ENCODE data around the gene ASCC1.

Gene ASCC1

DNA sequence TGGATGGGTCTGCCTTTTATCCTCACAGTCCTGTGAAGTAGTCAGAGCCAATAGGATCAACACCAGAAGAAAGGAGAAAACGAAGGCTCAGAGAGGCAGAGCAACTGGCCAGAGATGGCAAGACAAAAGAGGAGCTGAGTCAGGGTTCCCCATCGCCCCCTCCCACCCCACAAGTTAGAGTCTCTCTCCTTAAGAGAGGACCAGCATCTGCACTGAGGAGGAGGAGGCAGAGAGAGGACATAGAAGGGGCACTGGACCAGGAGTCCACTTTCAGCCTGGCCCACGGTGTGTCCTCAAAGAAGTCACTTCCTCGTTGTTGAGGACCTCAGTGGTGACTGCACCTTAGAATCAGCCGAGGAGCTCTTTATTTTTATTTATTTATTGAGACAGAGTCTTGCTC is 139.3 kb downstream of the ASCC1 start:
- TF ChIP-seq, protein P1, sequence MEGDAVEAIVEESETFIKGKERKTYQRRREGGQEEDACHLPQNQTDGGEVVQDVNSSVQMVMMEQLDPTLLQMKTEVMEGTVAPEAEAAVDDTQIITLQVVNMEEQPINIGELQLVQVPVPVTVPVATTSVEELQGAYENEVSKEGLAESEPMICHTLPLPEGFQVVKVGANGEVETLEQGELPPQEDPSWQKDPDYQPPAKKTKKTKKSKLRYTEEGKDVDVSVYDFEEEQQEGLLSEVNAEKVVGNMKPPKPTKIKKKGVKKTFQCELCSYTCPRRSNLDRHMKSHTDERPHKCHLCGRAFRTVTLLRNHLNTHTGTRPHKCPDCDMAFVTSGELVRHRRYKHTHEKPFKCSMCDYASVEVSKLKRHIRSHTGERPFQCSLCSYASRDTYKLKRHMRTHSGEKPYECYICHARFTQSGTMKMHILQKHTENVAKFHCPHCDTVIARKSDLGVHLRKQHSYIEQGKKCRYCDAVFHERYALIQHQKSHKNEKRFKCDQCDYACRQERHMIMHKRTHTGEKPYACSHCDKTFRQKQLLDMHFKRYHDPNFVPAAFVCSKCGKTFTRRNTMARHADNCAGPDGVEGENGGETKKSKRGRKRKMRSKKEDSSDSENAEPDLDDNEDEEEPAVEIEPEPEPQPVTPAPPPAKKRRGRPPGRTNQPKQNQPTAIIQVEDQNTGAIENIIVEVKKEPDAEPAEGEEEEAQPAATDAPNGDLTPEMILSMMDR (IDR thresholded peaks at IDR 0.05; ENCODE audit: low read length, missing control alignments) = no peak
- H3K4me3 ChIP-seq (replicated peaks; ENCODE audit: low read depth, low read length) = no peak overlapping the region
- DNase-seq (ENCODE audit: low read depth) = no peak

DNA sequence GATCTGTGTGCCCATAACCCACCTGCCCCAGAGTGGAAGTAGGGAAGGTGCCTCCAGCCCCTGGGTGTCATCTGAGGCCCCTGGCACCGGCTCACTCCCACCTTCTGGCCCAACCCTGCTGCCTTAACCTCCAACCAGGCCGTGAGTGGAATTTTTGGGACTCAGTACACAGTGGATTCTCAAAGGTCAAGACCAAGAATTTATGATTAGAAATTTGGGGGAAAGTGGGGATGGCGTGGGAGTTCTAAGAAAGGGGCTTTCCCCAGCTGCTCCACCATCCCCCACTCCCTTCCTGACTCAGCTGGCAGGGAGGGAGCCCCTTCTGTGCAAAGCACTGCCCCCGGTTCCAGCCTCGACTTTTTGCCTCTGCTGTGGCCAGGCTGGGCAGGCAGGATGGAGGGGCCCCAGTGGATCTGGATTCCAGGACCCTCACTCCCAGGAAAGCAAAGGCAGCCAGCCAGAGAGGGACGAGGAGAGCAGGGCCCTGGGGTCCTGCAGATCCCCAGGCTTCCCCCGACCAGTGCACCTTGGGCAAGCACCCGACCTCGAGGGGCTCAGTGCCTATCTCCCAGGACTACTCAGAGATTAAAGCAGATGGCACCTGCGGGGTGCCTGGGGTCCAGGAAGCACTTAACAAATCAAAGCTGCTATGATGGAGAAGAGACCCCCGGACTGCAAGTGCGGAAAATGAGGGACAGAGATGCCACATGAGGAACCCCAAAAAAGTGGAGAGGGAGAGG is 140.5 kb downstream of the ASCC1 start:
- no peak for DNase-seq (ENCODE audit: low read depth)
- no peak overlapping the region for H3K4me3 ChIP-seq (replicated peaks; ENCODE audit: low read depth, low read length)
- TF ChIP-seq, protein P1 (IDR thresholded peaks at IDR 0.05; ENCODE audit: low read length, missing control alignments) = no peak

DNA sequence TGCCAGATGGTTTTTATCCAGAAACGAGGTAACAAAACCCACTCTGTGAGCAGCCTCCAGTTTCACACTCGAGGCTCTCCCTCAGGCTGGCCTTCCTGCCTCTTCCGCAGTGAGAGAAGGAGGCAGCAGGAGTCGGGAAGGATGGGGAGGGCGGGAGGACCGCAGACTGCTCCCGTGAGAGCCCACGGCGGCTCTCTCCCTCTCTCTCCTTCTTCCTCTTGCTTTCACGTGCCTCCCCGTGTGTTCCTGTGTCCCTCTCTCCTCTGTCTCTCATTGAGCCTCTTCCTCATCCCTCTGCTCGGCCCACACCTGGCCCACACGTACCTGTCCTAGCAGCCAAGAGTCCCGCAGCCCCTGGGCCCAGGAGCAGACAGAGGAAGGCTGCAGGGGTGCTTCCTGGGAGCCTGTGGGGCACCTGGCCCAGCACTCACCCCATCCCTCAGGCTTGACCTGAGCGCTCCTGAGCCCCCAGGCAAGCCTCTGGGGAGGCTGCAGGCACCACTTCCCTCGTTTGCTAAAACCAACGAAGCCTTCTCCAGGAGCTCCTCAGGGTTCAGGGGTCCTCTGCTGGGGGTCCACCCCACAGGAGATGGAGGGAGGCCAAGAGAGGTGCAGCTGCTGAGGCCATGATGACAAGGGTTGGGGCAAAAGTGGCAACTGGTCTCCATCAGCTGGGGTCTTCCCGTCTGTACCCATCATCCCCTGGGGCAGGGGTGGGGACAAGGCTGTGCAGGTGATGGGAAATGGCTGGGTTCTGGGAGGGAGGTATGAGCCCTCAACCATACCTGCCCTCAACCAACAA is 141.3 kb downstream of the ASCC1 start:
- no peak overlapping the region for H3K4me3 ChIP-seq (replicated peaks; ENCODE audit: low read depth, low read length)
- TF ChIP-seq, protein P1 (IDR thresholded peaks at IDR 0.05; ENCODE audit: low read length, missing control alignments) = no peak
- DNase-seq (ENCODE audit: low read depth) = no peak

DNA sequence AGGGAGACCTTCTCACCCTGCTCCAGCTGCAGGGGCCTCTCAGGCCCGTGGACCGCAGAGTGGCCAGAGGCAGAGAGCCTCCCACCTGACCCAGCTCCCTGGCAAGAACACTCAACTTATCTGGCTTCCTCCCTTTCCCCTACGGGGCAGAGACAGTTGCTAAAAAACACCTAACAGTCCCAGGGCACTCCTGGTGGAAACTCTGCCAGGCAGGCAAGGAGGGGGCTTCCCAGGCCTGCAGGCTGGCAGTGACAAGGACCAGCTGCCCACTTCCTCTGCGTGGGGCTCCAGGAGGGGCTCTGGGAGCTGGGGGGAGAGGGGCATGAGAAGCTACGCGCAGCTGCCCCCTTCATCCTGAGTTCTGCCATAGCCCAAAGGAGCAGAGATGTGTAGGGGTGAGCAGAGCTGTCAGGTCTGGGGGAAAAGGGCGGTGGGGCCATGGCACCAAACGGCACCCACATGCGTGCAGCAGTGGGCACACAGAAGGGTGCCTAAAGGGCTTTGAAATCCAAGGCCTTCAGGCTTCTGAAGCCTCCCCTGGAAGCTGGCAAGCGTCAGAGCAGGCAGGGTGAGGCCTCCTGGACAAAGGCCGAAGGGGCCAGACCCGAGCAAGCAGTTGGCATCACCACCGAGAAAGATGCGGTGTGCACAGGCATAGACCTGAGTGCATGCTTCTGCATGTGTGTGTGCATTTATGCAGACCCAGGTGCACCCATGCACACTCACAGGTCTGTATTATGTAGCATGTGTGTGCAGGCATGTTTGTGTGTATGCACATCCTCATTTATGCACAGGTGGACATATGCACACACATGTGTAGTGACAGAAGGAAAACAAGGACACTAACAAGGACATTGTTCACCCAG is 142.1 kb downstream of the ASCC1 start:
- TF ChIP-seq, protein P1 (IDR thresholded peaks at IDR 0.05; ENCODE audit: low read length, missing control alignments) = no peak
- H3K4me3 ChIP-seq (replicated peaks; ENCODE audit: low read depth, low read length) = no peak overlapping the region
- DNase-seq (ENCODE audit: low read depth) = no peak

DNA sequence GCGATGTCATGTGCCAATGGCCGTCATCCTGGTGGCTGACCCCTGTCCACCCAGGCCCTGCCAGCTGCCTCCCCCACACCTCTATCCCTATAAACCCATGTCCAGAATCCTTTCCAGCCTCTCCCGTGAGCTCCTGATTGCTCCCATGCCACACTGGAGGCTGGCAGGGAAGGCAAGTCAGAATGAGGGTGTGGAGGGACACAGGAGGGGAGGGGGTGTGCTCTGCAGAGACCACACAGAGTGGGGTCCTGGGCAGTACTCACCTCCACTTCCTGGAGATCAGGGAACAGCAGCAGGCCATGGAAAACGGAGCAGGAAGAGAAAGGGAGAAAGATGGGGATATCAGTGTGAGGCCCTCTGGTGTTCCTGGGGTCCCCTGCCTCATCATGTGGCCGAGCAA is 143.4 kb downstream of the ASCC1 start:
- DNase-seq (ENCODE audit: low read depth) = no peak

DNA sequence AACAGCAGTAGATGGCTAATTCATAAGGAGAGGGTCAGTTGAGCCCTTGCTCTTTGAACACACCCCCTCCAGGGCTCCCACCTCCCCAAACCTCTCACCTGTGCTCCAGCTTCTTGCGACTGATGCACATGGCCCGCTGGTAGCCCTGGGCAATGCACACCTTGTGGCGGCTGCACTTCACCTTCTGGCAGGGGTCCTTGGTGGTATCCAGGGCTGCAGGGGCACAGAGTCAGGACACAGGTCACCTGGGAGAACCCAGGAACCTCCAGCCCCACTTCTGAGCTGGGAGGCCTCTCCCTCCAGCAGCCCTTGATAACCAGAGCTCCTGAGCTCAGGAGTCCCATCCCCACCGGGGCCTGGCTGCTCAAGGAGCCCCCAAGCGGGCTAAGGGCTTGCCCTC is 144.0 kb downstream of the ASCC1 start:
- TF ChIP-seq, protein P1 (IDR thresholded peaks at IDR 0.05; ENCODE audit: low read length, missing control alignments) = no peak
- no peak for DNase-seq (ENCODE audit: low read depth)
- H3K4me3 ChIP-seq (replicated peaks; ENCODE audit: low read depth, low read length) = no peak overlapping the region

More for the DNA sequence above, 143.4 kb downstream of the ASCC1 start:
- no peak overlapping the region for H3K4me3 ChIP-seq (replicated peaks; ENCODE audit: low read depth, low read length)
- TF ChIP-seq, protein P1 (IDR thresholded peaks at IDR 0.05; ENCODE audit: low read length, missing control alignments) = no peak

All from fibroblast of pulmonary artery (primary cell).